AG08395 (cell line): Measurements from ENCODE around the gene TRIM44.
A peak's percentile ranks its signal among the peaks of the same experiment; 100 is the strongest.

ENCODE experiments used
- DNase-seq: peaks from one replicate; pipeline ENCODE4 v3.0.0; 2012; ENCODE audit warnings: mixed read lengths, low spot score

TRIM44 gene

GRCh38 chr11:35787626-35788025 is 125.1 kb downstream of the TRIM44 start:
- DNase-seq, result no peak

DNA sequence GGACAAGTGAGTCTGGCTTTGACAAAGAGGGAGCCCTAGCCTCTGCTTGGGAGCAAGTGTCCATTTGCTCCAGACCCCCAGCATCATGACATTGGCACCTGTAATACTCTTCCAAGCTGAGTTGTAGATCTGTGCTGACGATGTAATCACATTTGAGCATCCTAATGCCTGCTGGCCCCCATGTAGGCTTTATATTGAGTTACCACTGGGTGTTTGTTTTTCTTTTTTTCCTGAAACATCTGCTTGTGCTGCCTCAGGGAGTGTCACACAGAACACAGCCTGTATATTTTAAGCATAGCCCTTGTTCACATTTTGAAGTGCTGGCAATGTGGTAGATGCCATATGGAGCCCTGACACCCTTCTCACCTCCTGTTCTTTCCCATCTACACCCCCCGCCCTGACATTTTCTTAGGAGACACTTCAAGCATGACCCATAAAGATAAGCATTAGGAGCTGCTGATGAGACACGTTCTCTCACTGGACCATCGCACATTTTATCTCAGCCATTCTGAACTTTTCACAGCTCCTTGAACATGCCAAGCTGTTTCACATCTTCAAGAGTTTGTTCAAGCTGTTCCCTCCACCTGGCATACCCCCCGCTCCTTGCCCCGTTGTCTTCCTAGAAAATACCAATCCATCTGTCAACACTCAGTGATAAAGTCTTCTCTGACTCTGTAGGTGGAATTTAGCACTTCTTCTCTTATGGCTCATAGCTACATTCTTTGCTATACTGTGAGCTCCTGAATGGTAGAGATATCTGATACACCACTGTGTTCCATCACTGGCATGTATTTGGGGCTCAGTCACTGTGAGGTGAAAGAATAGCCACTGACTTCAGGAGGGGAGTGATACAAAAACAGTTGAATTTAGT is 128.7 kb downstream of the TRIM44 start:
- no peak for DNase-seq

- no peak for DNase-seq
Observed at GRCh38 chr11:35792148-35792845, 129.7 kb downstream of the TRIM44 start.

DNA sequence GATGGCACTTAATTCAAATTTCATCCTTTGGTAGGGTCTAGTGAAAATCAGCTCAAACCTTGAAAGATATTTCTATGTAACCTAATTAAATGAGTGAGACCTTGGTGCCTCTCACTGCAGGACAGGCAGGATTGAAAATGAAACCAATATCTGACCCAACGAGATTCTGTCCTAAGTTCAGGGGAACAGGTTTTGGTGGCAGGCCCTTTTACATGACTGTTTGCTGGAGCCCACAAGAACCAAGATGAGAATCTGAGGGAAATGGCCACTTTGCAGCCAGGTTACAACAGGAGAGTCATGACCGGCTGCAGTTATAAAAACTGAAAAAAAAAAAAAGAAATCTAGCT is 130.2 kb downstream of the TRIM44 start:
- no peak for DNase-seq

- no peak for DNase-seq
Observed at GRCh38 chr11:35794333-35794732, 131.8 kb downstream of the TRIM44 start.

DNA sequence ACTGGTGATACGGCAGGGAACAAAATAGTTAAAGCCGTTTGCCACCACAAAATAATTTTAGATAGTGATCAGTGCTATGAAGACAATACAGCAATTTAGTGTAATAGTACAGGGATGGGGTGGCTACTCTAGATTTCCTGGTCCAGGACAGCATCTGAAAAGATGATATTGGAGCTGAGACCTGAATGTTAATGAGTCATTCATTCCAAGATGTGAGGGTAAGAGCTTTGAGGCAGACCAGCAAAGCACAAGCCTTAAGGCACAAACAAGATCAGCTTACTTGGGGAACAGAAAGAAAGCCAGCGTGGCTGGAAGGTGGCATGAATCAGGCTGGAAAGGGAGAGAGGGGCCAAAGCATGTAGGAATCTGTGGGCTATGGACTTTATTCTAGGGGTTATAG is 132.3 kb downstream of the TRIM44 start:
- DNase-seq, result peak; percentile 74

- DNase-seq, result no peak
Observed at GRCh38 chr11:35796562-35796961, 134.0 kb downstream of the TRIM44 start.

- DNase-seq, result peak; percentile 24
Observed at GRCh38 chr11:35798423-35798822, 135.8 kb downstream of the TRIM44 start.

GRCh38 chr11:35798983-35799382 is 136.4 kb downstream of the TRIM44 start:
- no peak for DNase-seq

DNA sequence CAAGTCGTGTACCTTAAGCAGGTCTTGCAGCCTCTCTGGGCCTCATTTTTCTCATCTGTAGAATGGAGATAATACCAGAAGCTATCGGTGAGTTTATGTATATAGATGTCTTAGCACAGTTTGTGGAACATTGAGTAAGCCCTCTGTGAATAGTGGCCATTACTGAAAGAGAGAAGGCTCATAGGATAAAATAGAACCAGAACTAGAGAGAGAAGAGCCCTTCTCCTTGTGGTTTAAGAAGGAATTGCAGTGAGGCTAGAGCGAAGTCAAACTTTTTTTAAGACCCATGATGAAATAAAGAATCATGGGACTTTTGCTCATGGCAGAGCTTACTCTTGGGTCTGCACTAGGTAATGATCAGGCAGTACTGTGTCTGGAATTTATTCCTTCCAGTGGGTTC is 137.1 kb downstream of the TRIM44 start:
- no peak for DNase-seq

DNA sequence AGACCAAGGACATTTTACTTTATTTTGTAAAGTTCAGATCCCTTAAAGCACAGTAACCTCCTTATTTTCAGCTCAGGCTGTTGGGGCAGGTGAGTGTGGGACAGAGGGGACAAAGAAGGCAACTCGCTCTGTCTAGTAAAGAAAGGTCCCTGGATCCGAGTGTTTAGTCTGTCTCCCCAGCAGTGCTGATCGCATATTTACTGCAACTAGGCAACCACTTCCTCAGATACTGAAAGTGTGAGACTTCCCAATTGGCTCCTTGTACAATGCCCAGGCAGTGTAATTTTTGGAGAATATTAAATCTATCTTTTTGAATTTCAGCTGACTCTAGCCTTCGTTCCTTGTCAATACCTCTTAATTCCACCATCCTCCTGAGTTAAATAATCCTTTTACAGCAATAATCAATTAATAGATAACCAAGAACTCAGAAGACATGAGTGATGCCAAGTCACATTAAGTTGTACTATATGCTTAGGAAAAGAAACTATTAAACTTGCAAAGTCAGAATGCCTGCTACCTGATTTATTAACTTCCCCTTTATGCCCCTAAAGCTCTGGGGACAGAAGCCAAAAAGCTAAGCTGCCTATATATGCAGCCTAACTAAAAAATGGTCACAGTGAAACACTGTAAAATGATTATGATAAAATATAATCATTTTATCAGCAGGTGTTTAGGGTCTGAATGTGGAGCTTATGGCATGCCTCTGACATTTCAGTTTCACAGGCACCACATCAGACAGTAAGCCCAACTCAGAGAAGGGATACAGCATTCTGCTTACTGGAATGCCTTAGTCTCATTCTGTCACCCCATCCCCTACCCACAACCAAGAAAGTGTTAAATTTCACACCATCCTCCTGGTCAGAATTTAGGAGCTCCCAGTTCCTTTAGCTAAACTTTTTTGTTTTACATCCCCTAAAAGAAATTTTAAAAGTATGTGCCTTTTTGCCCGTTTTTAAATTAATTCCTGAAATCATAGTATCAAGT is 138.7 kb downstream of the TRIM44 start:
- DNase-seq, result no peak

DNA sequence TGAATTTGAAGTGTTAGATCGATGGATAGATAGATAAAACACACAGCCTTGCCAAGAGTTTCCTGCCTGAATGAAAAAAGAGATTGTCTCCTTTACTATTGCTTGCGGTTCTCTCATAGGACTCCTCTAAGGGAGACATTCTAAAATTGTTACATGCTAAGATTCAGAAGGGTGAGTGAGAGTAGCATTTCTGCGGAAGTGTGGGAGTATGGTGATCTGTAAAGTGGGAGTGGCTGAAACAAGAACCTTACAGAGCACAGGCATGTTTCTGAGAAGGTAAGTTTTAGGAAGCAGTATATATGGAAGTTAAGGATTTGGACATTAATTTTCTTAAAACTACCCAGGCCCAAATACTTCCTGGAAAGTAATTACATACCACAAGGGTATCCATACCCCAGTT is 139.6 kb downstream of the TRIM44 start:
- DNase-seq, result no peak

DNA sequence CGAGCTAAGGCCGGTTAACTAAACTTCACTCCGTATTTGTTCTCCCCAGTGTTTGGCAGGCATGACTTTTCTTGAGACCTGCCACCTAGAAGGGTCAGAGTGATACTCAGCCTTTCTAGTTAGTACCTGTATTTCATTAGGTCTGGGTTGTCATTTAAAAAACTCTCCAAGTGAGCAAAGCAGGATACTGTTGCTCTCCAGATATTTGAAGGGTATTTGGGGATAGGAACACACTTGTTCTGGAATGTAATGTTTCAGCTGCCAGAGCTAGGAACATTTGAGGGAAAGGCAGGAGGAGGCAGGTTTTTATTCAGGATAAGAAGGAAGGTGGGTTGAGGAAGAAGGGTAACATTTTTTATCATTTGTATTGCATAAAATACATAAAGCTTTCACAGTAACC is 140.1 kb downstream of the TRIM44 start:
- DNase-seq, result no peak

GRCh38 chr11:35803115-35803514 is 140.5 kb downstream of the TRIM44 start:
- no peak for DNase-seq

DNA sequence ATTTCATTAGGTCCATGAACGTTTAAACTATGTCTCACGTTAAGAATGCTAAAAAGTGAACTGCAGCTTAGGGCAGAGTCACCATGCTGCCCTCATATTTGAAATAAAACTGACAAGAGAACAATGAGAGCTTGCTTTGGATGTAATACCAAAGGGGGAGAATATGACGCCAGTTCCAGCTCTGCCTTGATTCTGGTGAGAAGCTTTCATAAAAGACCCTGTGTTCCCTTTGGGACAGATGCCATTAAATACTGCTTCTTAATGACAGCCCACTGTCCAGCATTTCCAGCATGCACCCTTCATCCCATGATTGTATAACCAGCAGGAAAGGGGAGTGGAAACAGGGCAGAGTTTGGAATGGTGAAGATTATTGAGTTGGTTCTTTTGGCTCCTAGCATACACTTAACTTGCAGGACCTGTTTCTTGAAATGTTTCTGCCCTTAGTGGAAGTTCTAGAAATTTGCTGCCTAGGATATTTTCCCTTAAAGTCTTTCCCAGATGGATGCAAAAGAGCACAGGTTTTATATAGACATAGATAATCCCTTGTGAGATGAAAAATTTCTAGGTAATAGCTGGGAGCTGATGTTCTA is 142.0 kb downstream of the TRIM44 start:
- no peak for DNase-seq

GRCh38 chr11:35809561-35809960 is 147.0 kb downstream of the TRIM44 start:
- DNase-seq, result no peak

- no peak for DNase-seq
Observed at GRCh38 chr11:35810045-35810645, 147.6 kb downstream of the TRIM44 start.

DNA sequence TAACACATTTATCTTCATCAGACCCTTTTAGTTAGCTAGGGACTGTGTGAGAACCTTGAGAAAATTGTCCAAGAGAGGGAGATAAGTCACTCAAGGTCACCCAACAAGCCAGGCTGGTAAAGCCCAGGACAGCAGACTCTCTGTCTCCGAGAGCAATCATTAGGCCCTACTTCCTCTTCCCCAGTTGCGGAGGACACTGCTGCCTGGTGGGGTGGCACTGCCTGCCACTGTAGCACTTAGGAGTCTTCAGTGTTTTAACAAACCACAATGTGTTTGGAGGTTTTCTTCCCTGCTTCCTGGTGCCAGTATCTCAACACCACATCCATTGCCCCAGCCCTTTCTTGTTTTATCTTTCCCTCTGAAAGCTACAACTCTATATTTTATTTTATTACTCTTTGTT is 149.2 kb downstream of the TRIM44 start:
- DNase-seq, result no peak

GRCh38 chr11:35812828-35813227 is 150.3 kb downstream of the TRIM44 start:
- DNase-seq, result no peak

DNA sequence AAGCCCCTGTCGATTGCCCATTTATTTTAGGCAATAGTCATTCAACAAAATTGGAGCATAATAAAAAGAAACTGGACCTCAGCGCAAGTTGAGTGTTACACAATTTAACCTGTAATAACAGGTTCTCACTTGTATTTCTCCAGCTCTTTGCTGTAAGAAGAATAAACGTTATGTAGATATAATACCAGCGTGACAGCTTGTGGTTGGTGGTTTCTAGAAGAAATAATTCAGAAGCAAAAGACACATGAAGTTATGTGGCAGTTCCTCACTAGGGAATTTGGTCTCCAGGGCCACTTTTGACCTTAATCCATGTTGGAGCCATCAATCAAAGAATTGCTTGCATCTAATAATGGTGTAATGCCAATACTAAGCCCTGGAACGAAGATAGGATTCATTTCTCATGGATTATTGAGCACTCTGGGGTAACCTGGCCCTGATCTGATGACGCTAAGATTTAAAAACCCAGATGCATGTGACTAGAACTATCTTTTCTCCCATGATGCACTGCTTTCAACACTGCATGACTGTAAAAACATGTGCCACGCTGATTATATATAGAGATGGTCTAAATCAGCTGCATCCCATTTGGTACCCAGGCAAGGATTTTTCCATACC is 151.6 kb downstream of the TRIM44 start:
- no peak for DNase-seq

DNA sequence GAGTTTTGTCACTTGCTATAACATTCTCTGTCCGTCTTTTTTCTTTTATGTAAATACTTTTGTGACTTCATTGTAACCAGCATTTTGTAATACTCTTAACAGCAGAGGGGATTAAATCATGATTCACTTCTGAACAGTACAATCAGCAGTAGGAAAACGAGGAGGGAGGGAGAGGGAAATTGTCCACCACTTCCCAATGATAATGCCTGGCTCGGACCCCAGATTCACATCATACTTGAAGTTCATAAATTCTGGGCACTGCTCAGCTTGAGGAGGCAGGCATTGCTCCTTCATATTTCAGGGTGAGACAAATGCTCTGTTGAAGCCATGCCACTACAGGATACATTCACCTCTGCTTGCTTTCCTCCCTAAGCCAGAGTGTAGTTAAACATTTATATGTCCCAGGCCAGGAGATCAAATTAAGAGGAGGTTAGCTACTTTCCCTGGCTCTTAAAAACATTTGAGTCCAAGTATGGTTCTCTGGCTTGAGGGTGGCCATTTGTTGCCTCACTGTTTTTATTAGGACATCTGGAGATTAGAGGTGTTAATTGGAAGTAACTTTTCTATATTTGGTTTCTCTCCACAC is 152.2 kb downstream of the TRIM44 start:
- DNase-seq, result no peak
